C4-2B (cell line): ENCODE measurements around the gene CTSW.

ENCODE experiments used
- H3K27ac ChIP-seq: fragments of 450-650 bp; 2 replicates; pipeline ENCODE4 v1.5.1; 2017
- CTCF ChIP-seq: fragments of 450-650 bp; conservative IDR thresholded peaks from 2 replicates; pipeline ENCODE4 v1.5.1; 2017; ENCODE audit warnings: mild to moderate bottlenecking
- ZFX ChIP-seq: fragments of 450-650 bp; IDR thresholded peaks from 2 replicates; pipeline ENCODE4 v1.6.1; 2017

CTSW gene

DNA sequence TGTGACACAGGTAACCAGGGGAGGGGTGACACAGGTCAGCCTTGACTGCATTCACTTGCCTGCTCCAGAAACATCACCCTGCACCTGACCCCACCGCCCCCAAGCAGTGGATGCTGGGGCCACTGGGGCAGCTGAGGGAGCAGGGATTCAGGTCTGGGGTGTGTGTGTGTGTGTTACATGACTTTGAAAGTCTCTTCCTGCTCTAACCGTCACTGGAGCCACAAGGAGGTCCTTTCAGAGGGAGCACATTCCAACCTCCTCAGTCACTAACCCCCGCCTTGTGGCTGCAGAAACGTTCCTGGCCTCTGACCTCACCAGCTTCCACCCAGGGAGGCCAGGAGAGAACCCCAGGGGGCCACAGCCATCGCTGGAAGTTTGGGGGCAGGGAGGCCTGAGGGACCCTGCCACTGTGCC, 23.4 kb downstream of the CTSW start:
- TF ChIP-seq CTCF = no peak
- no peak for TF ChIP-seq ZFX
- H3K27ac ChIP-seq = no peak overlapping the region

- no peak for TF ChIP-seq ZFX
- no peak for TF ChIP-seq CTCF
- no peak overlapping the region for H3K27ac ChIP-seq
These were observed 24.1 kb downstream of the CTSW start for GRCh38 chr11:65903715-65904114.

DNA sequence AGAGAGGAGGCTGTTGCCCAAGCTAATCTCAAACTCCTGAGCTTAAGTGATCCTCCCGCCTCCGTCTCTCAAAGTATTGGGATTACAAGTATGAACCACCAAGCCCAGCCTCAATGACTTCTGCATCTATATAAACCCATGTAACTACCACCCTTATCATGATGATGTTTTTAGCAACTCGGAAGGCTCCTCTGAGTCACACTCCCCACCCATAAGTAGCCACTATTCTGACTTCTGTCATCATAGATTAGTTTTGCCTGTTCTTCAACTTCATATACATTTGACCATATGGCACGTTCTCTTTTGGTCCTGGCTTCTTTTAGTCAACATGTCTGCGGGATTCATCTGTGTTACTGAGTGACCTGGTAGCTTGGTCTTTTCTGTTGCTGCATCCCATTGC, 27.0 kb downstream of the CTSW start:
- H3K27ac ChIP-seq = no peak overlapping the region
- no peak for TF ChIP-seq CTCF
- TF ChIP-seq ZFX = no peak

DNA sequence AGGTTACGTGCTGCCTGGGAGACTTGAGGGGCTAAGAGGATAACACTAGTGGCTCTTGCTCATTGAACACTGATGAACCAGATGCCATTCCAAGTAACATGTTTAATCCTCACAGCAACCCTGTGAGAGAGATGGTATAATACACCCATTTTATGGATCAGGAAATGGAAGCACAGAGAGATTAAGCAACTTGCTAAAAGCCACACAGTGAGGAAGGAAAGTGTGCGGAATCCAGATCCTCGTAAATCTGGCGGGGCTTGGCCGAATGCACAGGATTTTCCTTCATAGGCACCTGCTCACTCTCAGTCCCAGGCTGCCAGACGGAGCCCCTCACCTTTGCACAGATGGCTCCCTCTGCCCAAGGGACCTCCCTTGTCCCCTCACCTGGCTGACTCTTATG, 28.2 kb downstream of the CTSW start:
- TF ChIP-seq ZFX = no peak
- TF ChIP-seq CTCF = no peak
- no peak overlapping the region for H3K27ac ChIP-seq

- peak overlapping the region; percentile 7 for H3K27ac ChIP-seq
- no peak; the same call in 1 of the 2 replicates for TF ChIP-seq CTCF
- no peak for TF ChIP-seq ZFX
These were observed 32.3 kb downstream of the CTSW start for GRCh38 chr11:65911682-65912568.

DNA sequence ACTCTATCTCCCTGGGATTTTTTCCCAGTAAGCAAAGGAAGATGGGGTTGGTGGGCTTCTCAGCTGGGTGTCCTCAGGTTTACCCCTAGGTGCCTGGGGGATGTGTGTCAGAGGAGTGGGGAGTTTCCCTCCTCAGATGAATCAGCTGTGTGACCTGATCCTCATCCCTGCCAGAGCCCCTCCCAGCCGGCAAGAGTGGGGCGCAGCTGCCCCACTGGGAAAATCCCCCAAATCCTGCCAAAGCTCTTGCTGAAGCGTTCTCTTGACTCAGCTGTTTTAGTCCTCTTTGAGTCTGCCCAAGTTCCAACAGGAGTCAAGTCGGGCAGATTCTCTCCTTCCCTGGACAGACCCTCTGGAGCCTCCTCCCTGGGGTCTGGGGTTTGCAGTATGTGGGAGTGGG, 33.2 kb downstream of the CTSW start:
- no peak overlapping the region for H3K27ac ChIP-seq
- TF ChIP-seq CTCF = no peak

DNA sequence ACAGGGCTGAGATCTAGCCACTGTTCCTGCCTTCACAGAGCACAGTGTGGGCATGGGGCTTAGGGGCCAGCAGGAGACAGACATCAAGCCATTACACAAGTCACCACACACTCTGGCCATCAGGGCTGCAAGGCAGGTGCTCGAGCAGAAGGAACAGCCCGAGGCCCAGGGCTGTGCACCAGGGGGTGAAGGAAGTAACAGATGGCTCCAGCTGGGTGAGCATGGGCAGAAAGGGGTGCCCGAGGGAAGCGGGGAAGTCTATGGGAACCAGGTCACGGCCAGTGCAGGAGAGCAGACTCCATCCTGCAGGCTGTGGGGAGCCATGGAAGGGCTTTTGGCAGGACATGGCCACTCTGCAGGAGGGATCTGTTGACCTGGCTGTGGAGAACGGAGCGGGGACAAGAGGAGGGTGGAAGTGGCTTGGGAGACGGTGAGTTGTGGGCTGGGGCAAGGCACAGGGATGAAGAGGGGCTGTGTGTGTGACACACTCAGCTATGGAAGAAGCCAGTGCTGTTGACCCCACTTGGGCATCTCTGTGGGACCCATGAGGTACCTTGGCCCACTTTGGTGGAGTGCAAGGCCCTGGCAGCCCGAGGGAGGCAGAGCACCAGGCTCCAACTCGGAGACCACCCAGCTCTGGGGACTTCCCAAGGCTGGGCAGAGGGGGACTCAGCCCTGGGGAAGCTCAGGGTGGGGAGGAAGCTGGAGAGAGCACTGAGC, 35.6 kb downstream of the CTSW start:
- H3K27ac ChIP-seq = no peak overlapping the region
- TF ChIP-seq ZFX = no peak
- no peak for TF ChIP-seq CTCF
